GM12873 (cell line): ENCODE results near the gene PADI1.

Source experiments
- TF ChIP-seq, protein P1 (sequence below): IDR thresholded peaks from 2 replicates; pipeline ENCODE4 v1.5.1; 2012; ENCODE audit warnings: low read depth, mild to moderate bottlenecking, moderate library complexity, low read length, control low read depth; ENCODE audit not compliant: insufficient read depth; ENCODE audit errors: missing control alignments

PADI1 gene

DNA sequence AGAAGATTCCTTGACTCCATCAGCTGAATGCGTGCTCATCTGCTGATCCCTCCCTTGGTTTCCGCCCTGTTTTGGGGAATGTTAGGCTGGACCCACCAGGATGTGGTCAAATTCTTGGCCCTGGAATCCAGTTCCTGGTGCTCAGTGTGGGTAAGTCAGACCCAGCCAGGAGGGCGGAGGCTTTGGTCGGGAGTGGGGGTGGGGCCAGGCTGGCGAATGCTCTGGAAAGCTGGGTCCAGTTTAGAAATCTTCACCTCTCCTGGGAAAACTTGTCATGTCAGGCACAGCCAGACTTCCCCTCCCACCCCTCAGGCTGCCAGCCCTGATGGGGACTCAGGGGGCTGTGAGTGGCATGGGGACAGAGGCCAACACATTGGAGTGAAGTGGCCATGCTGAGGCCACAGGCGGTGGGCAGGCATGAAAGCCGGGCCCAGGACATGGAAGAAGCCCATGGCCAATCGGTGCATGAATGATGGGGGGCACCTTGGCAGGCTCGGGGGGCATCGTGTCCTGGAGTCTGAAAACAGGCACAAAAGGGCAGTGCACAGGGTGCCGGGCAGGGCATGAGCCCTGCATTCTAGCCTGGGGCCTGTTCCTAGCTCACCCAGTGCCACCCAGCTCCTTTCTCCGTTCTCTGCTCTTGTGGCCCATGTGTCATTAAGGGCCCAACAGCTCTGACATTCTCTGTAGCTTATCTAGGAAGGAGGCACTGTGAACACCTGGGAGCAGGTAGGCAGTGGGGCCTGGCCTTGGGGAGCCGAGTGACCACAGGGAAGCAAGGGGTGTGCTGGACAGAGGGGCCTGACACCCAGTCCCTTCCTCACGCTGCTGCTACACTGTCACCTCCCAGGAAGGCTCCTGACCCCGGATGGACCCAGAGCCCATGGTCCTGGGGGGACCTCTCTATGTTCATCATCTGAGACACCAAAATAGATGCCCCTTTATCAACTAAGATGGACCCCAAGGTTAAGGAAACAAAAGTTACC is 14.6 kb upstream of the PADI1 start:
- TF ChIP-seq, protein P1, sequence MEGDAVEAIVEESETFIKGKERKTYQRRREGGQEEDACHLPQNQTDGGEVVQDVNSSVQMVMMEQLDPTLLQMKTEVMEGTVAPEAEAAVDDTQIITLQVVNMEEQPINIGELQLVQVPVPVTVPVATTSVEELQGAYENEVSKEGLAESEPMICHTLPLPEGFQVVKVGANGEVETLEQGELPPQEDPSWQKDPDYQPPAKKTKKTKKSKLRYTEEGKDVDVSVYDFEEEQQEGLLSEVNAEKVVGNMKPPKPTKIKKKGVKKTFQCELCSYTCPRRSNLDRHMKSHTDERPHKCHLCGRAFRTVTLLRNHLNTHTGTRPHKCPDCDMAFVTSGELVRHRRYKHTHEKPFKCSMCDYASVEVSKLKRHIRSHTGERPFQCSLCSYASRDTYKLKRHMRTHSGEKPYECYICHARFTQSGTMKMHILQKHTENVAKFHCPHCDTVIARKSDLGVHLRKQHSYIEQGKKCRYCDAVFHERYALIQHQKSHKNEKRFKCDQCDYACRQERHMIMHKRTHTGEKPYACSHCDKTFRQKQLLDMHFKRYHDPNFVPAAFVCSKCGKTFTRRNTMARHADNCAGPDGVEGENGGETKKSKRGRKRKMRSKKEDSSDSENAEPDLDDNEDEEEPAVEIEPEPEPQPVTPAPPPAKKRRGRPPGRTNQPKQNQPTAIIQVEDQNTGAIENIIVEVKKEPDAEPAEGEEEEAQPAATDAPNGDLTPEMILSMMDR = no peak

DNA sequence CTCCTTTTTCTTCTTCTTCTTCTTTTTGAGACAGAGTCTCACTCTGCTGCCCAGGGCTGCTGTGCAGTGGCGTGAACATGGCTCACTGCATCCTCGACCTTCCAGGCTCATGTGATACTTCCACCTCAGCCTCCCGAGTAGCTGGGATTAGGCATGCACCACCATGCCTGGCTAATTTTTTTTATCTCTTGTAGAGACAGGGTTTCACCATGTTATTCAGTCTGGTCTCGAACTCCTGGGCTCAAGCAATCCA is 13.0 kb upstream of the PADI1 start:
- TF ChIP-seq, protein P1 = no peak

DNA sequence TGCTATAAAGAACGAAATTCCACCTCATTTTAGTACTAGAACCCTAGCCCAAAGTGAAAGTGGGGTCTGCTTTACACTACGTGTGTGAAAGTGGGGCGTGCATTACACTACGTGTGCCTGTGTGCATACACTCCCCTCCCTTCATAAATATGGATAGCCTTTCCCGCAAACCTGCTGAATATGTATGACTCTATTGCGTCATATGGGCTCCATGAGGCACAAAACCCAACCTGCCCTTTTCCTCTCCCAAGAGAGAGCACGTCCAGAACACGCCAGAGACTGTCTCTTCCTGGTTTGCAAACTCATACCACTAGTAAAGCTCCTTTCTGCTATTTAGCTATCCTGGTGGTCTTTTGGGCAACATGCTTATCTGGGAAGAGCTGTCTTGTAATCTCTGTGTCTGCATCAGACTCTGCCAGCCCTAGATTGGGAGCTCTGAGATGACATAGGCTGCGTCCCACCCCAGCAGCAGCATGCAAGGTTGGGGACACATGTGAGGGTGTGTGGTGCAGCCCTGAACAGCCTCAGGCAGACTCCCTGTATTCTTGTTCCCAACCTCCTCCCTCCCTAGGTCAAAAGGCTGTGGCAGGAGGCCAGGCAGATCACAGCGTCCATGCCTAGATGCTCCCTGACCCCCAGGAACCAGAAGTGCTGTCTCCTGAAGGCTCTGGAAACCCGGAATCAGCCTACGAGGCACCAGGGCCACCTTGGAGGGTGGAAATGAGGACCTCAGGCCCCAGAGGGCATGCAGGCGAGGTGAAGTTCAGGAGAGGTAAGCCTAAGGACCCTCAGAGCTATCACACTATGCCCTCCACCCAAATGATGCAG is 12.3 kb upstream of the PADI1 start:
- TF ChIP-seq, protein P1 = no peak

DNA sequence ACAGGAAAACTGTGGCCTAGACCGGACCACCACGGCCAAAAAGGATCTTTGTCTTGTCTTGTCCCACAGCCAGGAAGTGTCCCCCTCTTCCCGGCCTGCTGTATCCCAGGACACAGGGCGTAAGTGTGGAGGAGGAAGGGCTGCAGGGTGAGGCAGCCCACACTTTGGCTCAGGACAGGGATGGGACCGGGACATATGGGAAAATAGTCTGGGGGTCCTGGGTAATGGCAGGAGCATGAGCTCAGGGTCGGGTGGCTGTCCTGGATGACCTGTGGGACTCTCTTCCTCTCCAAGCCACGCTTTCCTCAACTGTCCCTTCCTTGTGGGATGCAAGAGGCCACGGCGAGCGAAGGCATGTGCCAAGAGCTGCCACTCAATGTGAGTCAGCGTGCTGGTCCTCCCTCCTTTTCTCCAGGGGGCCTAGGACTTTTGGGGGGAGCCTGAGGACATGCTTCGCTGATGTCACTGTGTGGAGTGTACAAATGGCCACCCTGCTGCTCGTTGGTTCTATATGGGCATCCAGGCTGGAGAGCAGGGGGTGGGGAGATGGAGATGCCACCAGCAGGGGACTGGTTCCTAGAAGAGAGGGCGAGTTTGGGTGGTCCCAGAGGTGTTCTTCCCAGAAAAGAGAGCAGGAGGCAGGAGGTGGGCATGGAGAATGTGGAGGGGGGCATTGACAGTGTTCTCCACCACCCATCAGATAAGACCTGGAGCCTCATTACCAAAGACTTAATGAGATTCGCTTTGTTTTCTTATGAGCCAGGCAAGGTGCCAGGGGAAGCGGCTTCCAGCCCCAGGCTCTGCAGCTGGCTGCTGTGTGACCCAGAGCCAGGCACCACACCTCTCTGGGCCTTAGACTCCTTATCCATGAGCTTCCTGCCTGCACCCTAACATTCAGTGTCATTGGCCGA is 11.5 kb upstream of the PADI1 start:
- TF ChIP-seq, protein P1 = no peak

DNA sequence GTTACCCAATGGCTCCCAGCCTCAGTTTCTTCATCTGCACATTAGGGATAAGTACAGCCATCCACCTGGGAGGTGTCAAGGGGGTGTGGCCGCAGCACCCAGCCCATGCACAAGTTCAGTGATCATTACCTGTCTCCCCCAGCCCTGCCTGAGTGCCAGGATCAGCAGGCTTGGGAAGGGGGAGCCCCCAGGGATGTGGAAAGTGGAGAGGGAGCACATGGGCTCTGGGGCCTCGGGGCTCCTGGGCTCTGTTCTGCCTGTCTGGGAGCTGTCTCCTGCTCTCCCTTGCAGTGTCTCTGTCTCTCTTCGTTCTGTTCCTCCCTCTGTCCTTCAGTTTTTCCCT is 10.8 kb upstream of the PADI1 start:
- TF ChIP-seq, protein P1 = no peak

DNA sequence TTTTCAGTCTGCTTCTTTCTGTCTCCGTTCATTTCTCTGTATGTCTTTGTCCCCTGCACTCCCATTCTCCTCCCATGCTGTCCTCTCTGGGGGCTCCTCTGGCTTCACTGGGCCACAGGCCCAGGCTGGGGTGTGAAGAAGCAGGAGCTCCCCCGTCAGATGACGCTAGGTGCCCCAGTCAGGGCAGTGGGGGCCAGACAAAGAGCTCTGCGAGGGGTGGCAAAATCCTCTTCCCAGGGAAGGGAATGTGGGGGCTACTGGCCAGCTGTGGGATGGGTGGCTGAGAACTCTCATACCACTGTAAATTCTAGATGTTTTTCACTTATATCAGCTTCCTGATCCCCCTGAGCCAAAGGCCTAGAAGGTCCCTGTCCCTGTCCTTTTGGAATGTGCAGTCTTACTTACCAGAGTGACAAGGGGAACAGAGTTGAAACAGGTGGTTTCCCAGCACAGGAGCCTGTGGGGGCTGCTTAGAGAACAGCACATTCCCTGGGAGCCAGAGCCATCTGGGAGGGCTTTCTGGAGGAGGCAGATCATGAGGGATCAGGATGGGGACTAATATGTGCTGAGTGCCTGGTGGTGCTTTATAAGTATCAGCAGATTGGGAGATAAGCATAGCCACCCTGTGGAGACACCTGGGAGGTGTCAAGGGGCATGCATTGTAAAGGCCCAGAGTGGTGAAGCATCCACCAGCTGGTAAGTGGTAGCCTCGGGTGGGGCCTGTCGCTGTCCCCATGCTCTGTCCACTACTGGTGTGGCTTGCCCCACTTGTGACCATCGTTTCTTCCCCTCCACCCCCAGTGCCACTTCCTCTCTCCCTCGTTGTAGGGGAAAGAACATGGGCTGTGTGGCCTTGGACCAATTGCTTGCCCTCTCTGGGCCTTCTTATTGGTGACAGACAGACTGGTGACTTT is 10.1 kb upstream of the PADI1 start:
- TF ChIP-seq, protein P1 = no peak
